Effector CD4-positive, alpha-beta T cell (primary cell): ENCODE data around the gene LTC4S.

Source experiments
- DNase-seq: peaks from one replicate; pipeline ENCODE4 v3.0.0-alpha.2; 2020

The LTC4S gene

GRCh38 chr5:179812135-179812825 is 18.5 kb downstream of the LTC4S start:
- DNase-seq = no peak

DNA sequence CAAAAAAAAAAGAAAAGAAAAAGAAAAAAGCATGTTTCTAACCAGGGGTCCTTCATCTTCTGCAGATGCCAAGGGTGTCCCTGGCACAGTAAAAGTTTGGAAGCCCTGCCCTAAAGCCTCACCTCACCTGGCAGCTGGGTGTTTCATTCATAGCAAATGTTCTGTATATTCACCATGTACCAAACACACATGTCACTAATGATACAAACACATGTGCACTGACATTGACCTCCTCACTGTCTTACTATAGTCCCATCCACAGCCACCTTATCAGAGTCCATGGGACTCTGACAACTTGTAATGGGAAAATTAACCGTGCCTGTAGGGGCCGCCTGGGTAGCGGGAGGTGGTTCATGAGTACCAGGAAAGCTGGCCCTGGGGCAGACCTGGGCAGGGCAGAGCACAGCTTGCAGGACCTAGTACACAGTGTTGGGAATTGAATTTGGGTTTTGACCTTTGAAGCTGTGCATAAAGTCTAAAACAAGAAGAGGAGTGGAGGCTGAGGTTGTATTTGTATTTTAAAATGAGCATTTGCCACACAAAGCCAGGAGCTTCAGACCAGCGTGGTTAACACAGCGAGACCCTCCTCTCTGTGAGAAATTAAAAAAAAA is 19.3 kb downstream of the LTC4S start:
- no peak for DNase-seq

GRCh38 chr5:179814090-179814489 is 20.3 kb downstream of the LTC4S start:
- no peak for DNase-seq

- DNase-seq = no peak
These were observed 21.9 kb downstream of the LTC4S start for GRCh38 chr5:179815491-179816249.

- no peak for DNase-seq
These were observed 22.6 kb downstream of the LTC4S start for GRCh38 chr5:179816401-179816795.

GRCh38 chr5:179816796-179817469 is 23.1 kb downstream of the LTC4S start:
- no peak for DNase-seq

- DNase-seq = no peak
These were observed 23.7 kb downstream of the LTC4S start for GRCh38 chr5:179817470-179817840.

GRCh38 chr5:179817890-179818745 is 24.3 kb downstream of the LTC4S start:
- DNase-seq = no peak

- peak; percentile 89 for DNase-seq
These were observed 25.0 kb downstream of the LTC4S start for GRCh38 chr5:179818746-179819295.

DNA sequence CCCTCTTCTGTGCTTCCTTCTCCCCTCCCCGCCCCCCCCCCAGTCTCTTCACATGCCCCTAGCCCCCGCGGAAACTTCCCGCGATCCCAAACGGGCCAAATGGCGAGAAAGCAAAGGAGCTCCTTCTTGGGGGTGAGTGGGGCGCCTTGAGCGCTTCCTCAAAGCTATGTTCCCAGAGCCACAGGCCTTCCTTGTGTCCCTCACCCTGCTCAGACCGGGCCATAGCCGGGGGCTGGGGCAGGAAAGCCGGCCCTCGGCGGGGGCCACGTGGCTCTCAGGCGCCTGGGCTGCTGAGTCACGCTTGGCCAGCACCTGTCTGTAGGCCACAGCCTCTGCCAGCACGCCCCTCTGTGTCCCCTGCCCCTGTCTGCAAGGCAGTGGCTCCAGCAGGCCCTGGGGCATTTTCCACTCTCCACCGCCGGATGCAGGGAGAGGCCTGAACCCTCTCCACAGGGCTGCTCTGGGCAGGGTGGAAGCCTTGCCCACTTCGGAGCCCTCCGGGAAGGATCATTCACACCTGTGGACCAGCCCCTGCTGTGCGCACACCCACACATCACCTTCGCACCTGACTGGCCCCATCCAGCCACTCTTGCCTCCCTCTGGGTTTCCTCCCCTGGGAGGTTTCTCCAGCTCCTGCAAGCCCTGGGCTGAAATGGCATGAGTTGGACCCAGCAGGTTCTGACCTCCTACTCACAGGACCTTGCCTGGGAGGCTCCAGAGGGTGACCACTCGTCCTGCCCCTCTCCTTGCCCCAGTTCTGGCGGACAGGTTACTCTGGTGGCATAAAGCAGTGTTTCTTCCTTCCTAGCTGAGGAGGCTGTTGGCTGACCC is 25.7 kb downstream of the LTC4S start:
- DNase-seq = peak; percentile 36

GRCh38 chr5:179820127-179820482 is 26.3 kb downstream of the LTC4S start:
- DNase-seq = no peak

- DNase-seq = peak; percentile 76
These were observed 26.9 kb downstream of the LTC4S start, which contains the start of gene SQSTM1 for GRCh38 chr5:179820483-179821297. Gene SQSTM1 (plus strand): TSS chr5:179820905. CDS start chr5:179820937, 32 bp downstream.

- DNase-seq = peak; percentile 82
These were observed 27.7 kb downstream of the LTC4S start for GRCh38 chr5:179821298-179822058.

DNA sequence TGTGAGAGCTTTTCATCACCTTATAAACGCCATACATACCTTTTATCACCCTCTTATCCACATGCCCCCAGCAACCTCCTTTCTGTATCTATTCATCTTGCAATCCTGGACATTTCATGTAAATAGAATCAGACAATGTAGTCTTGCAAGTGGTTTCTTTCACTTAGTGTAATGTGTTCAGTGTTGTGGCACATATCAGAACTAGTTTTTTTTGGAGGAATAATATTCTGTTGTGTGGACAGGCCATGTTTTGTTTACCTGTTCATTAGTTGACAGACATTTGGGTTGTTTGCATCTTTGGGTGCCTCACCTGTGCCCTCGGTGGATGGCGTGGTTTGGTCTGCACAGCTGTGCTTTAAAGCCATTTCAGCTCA is 28.3 kb downstream of the LTC4S start:
- DNase-seq = no peak

DNA sequence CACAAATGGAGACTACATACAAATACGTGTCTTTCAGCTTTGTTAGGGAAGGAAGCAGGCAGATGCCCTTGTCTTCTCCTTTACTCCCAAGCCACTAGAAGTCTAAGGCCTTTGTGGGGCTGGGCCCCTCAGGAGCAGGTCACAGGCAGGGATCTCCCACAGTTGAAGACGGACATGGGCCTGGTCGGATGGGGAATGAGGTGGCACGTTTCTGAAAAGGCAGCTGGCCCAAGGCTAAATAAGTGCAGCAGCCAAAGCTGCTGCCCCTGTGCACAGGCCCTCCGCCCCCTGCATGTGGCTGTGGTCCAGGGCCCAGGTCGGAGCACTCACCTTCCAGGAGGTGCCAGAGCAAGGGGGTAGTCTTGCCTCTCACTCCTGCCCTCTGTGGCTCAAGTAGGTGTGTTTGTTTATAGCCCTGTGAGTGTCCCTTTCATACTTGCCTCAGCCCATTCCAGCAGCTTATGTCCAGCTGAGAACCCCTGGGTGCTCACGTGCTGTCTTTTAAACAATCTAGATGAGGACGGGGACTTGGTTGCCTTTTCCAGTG is 28.7 kb downstream of the LTC4S start:
- DNase-seq = no peak

- no peak for DNase-seq
These were observed 30.4 kb downstream of the LTC4S start for GRCh38 chr5:179823937-179824744.

- DNase-seq = no peak
These were observed 30.9 kb downstream of the LTC4S start for GRCh38 chr5:179824745-179825112.

- no peak for DNase-seq
These were observed 31.9 kb downstream of the LTC4S start for GRCh38 chr5:179825655-179826182.
